Measurements from ENCODE around the gene TYMP. TPM values are rescaled to one million over a fixed set of nuclear protein-coding genes. Genes with fewer than 3 reads are reported as not detected.

TYMP gene, protein sequence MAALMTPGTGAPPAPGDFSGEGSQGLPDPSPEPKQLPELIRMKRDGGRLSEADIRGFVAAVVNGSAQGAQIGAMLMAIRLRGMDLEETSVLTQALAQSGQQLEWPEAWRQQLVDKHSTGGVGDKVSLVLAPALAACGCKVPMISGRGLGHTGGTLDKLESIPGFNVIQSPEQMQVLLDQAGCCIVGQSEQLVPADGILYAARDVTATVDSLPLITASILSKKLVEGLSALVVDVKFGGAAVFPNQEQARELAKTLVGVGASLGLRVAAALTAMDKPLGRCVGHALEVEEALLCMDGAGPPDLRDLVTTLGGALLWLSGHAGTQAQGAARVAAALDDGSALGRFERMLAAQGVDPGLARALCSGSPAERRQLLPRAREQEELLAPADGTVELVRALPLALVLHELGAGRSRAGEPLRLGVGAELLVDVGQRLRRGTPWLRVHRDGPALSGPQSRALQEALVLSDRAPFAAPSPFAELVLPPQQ
- 10 to 100 TPM in 1 of 2 donors, 1 to 10 TPM in 1; 6.3 to 12.8 TPM for total RNA-seq
- 10 to 100 TPM; 16.4 to 22.1 TPM for polyA plus RNA-seq (ENCODE audit: insufficient read length in 2 of 2)
- long read RNA-seq, donor 1, result 0 reads
- long read RNA-seq, donor 2, partial matches to known transcripts, result 0 of 3 reads
- long read RNA-seq, donor 2, other reads (novel, unspliced or antisense), result 0 of 3 reads
- long read RNA-seq, donor 3, partial matches to known transcripts, result 0 of 1 reads
- long read RNA-seq, donor 3, other reads (novel, unspliced or antisense), result 0 of 1 reads
- long read RNA-seq, donor 4, partial matches to known transcripts, result 0 of 2 reads
- long read RNA-seq, donor 4, other reads (novel, unspliced or antisense), result 0 of 2 reads

DNA sequence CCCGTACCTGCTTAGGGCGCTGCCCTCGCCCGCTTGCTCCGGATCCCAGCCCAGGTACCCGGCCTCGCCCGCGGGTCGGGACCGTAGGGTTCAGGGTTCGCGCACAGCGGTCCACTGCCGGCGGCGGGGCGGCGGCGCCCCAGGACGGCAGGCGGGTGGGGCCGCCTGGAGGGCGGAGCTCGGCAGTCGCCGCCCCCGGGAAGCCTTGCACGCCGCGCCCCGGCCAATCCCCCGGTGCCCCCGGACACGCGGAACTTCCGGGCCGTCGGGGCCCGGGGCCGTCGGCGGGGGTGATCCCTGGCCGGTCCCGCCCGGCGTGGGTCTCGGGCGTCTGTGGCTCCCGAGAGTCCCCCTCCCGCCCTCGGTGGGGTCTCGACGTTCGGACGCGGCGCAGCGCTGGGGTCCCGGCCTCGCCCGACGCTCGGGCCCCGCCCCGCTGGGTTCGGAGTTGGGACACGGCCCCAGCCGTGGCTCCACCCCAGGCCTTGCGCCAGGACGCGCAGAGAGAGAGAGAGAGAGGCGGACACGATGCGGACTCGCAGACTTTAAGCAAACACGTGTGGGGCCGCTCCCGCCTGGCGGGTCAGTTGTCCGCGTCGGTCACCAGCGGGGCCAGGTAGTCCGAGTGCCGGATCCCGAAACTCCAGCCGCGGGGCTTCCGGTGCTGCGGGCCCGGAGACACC is at the start of gene TYMP:
Gene TYMP, minus strand, starts transcription at position 116 of the 683 bp plus-strand sequence. CDS start 303 bp downstream, outside the sequence.
- H3K27me3 ChIP-seq (ENCODE audit: control insufficient read depth, insufficient read depth, low read length), result peaks cover 58% of the 10 kb centered on the region
- H3K4me3 ChIP-seq (ENCODE audit: low read depth, low read length), result peak within 1 kb of the TSS; percentile 29
- 1% methylated on average over 92 of the region's 92 CpGs for WGBS (ENCODE audit: insufficient coverage)
- DNase-seq (ENCODE audit: low read depth in 4 of 6, low spot score in 6 of 6), result peak in 1 of 6 donors; percentile 59
- H3K36me3 ChIP-seq (ENCODE audit: control insufficient read depth, insufficient read depth, low read length), result peaks cover 9% of the 10 kb centered on the region
- H3K27ac ChIP-seq (ENCODE audit: low read depth, low read length), result peak within 1 kb of the TSS; percentile 15
- peaks cover 49% of the 10 kb centered on the region for H3K4me1 ChIP-seq (ENCODE audit: control insufficient read depth, insufficient read depth, low read length)
- no peaks in the 10 kb centered on the region for H3K9me3 ChIP-seq (ENCODE audit: control insufficient read depth, insufficient read depth, low read length)

DNA sequence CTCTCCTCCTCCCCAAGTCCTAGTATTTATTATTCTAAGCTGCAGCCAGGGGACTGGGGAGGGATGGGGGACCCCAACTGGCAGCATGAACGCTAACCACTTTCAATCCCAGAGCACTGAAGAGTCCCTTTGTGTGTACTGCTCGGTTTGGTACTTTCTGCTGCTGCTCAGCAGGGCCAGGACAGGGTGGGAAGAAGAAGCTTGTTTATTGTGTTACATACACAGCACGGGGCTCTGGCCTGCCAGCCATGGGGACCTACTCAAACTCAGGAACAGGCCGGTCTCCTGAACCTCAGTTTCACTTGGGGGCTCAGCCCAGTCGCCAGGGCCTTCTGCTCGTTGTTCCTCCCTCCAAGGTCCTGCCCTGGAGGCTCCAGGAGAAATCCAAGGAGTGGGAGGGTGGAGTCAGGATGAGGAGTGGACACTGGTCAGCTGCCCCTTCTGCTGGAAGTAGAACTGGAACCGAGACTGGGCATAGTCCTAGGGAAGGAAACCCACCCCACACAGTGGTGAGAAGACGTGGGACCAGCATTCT is 49.0 kb upstream of the TYMP start:
- H3K4me1 ChIP-seq (ENCODE audit: control insufficient read depth, insufficient read depth, low read length), result peaks cover 44% of the 10 kb centered on the region
- no peaks in the 10 kb centered on the region for H3K9me3 ChIP-seq (ENCODE audit: control insufficient read depth, insufficient read depth, low read length)
- no peak for DNase-seq (ENCODE audit: low read depth in 4 of 6, low spot score in 6 of 6)
- 66% methylated on average over 5 of the region's 8 CpGs for WGBS (ENCODE audit: insufficient coverage)
- H3K27me3 ChIP-seq (ENCODE audit: control insufficient read depth, insufficient read depth, low read length), result no peaks in the 10 kb centered on the region
- H3K4me3 ChIP-seq (ENCODE audit: low read depth, low read length), result no peak overlapping the region
- peaks cover 64% of the 10 kb centered on the region for H3K36me3 ChIP-seq (ENCODE audit: control insufficient read depth, insufficient read depth, low read length)
- H3K27ac ChIP-seq (ENCODE audit: low read depth, low read length), result no peak overlapping the region

DNA sequence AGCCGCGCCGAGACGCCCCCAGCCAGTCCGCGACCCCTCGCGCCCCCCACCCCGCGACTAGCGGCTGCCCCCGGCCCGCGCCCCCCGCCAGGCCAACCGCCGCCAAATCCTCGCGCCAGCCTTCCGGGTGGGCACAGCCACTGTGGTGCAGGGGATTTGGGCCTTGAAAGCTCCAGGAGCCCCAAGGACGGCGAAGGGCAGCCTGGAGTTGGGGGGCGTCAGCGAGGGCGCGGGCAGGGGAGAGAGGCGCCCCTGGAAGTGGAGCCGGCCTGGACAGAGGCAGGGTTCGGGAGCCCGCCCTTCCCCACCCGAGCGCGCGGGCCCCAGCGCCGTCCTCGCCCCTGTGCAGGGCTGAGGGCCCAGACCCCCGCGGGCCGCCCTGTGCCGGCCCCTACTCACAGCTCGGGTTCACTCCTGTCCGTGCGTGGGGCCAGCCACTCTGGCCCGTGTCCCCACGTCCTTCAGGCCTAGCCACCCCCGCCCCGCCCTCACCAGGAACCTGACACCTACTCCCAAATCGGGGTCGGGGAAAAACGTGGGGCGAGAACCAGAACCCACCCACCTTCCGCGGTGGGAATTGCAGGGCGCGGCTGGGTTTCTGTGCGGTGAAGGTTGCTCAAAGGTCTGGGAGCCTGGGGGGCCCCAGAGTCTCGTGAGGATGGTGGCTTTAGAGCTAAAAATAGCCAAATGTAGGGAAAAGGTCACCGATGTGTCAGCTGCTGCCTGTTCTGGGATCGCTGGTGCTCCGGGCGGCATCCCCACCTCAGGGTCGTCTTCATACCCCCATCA is 48.4 kb upstream of the TYMP start, which contains the start of gene CPT1B:
Gene CPT1B, minus strand, starts transcription at position 441 of the 789 bp plus-strand sequence. CDS start 512 bp downstream, outside the sequence.
- DNase-seq (ENCODE audit: low read depth in 4 of 6, low spot score in 6 of 6), result no peak

DNA sequence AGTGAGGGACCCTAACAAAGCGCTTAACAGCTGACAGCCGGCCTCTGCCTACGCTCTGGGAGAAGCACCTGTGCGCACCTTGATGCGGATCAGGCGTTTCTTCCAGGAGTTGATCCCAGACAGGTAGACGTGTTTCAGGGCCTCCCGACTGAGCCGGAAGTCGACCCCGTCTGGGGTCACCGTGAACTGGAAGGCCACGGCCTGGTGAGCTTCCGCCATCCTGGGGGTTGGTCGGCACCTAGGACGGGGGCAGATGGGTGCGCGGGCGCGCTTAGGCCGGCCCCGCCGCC is 47.8 kb upstream of the TYMP start:
- Histone ChIP-seq H3K9me3 (ENCODE audit: control insufficient read depth, insufficient read depth, low read length) (no peaks in the 10 kb centered on the region), H3K4me1 (ENCODE audit: control insufficient read depth, insufficient read depth, low read length) (peaks cover 45% of the 10 kb centered on the region), H3K27me3 (ENCODE audit: control insufficient read depth, insufficient read depth, low read length) (no peaks in the 10 kb centered on the region), H3K27ac (ENCODE audit: low read depth, low read length) (no peak overlapping the region), H3K4me3 (ENCODE audit: low read depth, low read length) (no peak overlapping the region), H3K36me3 (ENCODE audit: control insufficient read depth, insufficient read depth, low read length) (peaks cover 76% of the 10 kb centered on the region)
- DNase-seq (ENCODE audit: low read depth in 4 of 6, low spot score in 6 of 6), result no peak
- 34% methylated on average over 23 of the region's 23 CpGs for WGBS (ENCODE audit: insufficient coverage)

More for the DNA sequence above, 48.4 kb upstream of the TYMP start, which contains the start of gene CPT1B:
- H3K27me3 ChIP-seq (ENCODE audit: control insufficient read depth, insufficient read depth, low read length), result no peaks in the 10 kb centered on the region
- H3K4me1 ChIP-seq (ENCODE audit: control insufficient read depth, insufficient read depth, low read length), result peaks cover 44% of the 10 kb centered on the region
- no peaks in the 10 kb centered on the region for H3K9me3 ChIP-seq (ENCODE audit: control insufficient read depth, insufficient read depth, low read length)
- WGBS (ENCODE audit: insufficient coverage), result 12% methylated on average over 47 of the region's 63 CpGs
- H3K4me3 ChIP-seq (ENCODE audit: low read depth, low read length), result no peak within 1 kb of the TSS
- peaks cover 70% of the 10 kb centered on the region for H3K36me3 ChIP-seq (ENCODE audit: control insufficient read depth, insufficient read depth, low read length)
- H3K27ac ChIP-seq (ENCODE audit: low read depth, low read length), result no peak within 1 kb of the TSS

DNA sequence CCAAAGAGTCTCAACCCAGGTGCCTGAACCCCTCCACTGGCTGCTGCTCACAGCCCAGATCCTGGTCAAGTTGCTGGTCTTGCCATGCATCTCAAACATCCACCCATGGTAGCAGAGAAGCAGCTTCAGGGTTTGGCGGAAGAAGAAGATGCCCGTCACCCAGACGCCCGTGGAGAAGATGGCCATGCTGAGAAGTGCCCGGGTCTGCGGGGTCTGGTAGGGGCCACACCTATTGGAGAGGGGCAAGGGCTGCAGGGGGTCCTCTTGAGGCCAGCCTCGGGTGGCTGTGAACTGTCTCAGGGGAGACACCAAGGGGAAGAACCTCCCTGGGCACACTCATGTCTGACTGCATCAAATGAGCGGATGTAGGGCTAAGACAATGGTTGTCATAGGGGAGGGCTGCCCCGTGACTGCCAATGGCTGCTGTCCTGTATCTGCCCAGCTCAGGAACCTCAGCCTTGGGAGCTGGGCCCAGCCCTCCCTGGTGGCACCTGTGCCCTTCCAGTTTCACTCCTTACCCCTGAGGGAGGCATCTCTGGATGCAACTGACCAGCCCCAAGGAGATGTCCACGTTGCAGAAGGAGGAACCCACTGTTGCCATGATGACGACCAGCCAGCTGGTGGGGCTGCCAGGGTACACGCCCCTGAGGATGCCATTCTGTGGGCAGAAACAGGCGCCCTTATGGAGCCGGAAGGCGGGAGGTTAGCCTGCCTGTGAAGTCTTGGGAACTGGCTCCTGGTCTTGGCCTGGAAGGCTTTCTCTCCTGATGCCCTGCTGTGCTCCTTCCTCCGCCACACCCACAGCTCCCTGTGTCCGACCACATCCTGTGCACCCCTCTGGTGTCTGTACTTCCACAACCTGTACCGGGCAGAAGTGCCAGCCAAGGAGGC is 47.2 kb upstream of the TYMP start:
- Histone ChIP-seq H3K27me3 (ENCODE audit: control insufficient read depth, insufficient read depth, low read length) (no peaks in the 10 kb centered on the region), H3K9me3 (ENCODE audit: control insufficient read depth, insufficient read depth, low read length) (no peaks in the 10 kb centered on the region), H3K4me3 (ENCODE audit: low read depth, low read length) (no peak overlapping the region), H3K4me1 (ENCODE audit: control insufficient read depth, insufficient read depth, low read length) (peaks cover 44% of the 10 kb centered on the region), H3K36me3 (ENCODE audit: control insufficient read depth, insufficient read depth, low read length) (peaks cover 81% of the 10 kb centered on the region), H3K27ac (ENCODE audit: low read depth, low read length) (no peak overlapping the region)
- DNase-seq (ENCODE audit: low read depth in 4 of 6, low spot score in 6 of 6), result no peak
- WGBS (ENCODE audit: insufficient coverage), result 69% methylated on average over 16 of the region's 18 CpGs

DNA sequence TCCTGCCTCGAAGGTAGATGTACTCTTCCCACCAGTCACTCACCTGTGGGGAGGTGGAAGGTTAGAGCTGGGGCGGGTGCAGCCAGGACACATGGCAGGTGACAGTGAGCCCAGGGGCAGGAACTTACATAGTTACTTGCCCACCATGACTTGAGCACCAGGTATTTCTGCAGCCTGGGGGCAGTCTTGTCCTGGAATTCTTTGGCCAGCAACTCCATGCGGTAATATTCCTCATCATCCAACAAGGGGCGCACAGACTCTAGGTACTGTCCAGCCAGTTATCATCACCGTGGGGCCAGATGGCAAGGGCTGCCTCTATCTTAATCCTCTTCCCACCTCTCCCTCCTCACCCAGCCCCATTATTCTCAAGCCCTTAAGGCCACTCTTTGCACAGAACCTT is 46.3 kb upstream of the TYMP start:
- WGBS (ENCODE audit: insufficient coverage), result 24% methylated on average over 3 of the region's 5 CpGs
- Histone ChIP-seq H3K9me3 (ENCODE audit: control insufficient read depth, insufficient read depth, low read length) (no peaks in the 10 kb centered on the region), H3K4me3 (ENCODE audit: low read depth, low read length) (no peak overlapping the region), H3K27me3 (ENCODE audit: control insufficient read depth, insufficient read depth, low read length) (no peaks in the 10 kb centered on the region), H3K27ac (ENCODE audit: low read depth, low read length) (no peak overlapping the region), H3K4me1 (ENCODE audit: control insufficient read depth, insufficient read depth, low read length) (peaks cover 34% of the 10 kb centered on the region), H3K36me3 (ENCODE audit: control insufficient read depth, insufficient read depth, low read length) (peaks cover 83% of the 10 kb centered on the region)
- peak in 2 of 6 donors; percentile 35 to 38 for DNase-seq (ENCODE audit: low read depth in 4 of 6, low spot score in 6 of 6)

DNA sequence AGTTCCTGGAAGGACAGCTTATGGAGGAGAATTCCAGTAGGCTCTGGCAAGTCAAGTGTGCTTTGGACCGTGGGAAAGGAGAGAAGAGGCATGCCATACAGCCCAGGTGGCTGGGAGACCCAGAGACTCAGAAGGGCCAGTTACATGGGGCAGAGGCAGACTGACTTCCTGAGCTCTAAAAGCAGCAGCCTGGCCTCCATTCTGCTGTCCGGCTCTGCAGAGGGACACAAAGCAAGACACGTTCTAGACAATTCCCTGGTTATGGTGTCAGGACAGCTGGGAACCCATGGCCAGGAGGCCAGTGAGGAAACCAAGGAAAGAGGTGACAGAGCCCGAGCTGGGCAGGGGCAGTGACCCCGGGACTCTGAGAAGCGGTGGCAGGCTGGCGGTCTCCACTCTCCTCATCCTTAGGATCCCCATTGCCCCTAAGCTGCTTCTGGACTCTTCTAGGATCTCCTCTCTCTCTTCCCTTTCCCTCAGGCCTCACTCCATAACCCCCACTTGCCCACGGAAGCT is 45.7 kb upstream of the TYMP start:
- WGBS (ENCODE audit: insufficient coverage), result 86% methylated on average over 7 of the region's 8 CpGs
- DNase-seq (ENCODE audit: low read depth in 4 of 6, low spot score in 6 of 6), result no peak
- no peak overlapping the region for H3K4me3 ChIP-seq (ENCODE audit: low read depth, low read length)
- H3K4me1 ChIP-seq (ENCODE audit: control insufficient read depth, insufficient read depth, low read length), result peaks cover 32% of the 10 kb centered on the region
- no peaks in the 10 kb centered on the region for H3K9me3 ChIP-seq (ENCODE audit: control insufficient read depth, insufficient read depth, low read length)
- no peak overlapping the region for H3K27ac ChIP-seq (ENCODE audit: low read depth, low read length)
- peaks cover 84% of the 10 kb centered on the region for H3K36me3 ChIP-seq (ENCODE audit: control insufficient read depth, insufficient read depth, low read length)
- H3K27me3 ChIP-seq (ENCODE audit: control insufficient read depth, insufficient read depth, low read length), result no peaks in the 10 kb centered on the region

DNA sequence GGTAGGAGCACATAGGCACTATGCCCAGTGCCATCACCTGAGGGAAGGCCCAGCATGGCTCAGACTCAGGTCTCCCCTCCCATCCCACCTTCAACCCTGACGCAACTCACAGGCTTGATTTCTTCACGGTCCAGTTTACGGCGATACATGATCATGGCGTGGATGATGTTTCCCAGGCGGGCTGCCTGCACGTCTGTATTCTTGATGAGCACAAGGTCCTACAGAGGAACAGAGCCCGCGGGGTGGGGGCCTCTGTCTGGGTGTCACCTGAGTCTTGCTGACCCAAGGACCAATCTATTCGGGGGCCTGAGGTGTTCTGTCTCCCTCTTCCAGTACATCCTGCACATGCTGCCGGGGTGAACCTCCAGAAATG is 44.6 kb upstream of the TYMP start:
- no peak for DNase-seq (ENCODE audit: low read depth in 4 of 6, low spot score in 6 of 6)
- Histone ChIP-seq H3K4me3 (ENCODE audit: low read depth, low read length) (no peak overlapping the region), H3K4me1 (ENCODE audit: control insufficient read depth, insufficient read depth, low read length) (peaks cover 30% of the 10 kb centered on the region), H3K9me3 (ENCODE audit: control insufficient read depth, insufficient read depth, low read length) (no peaks in the 10 kb centered on the region), H3K36me3 (ENCODE audit: control insufficient read depth, insufficient read depth, low read length) (peaks cover 85% of the 10 kb centered on the region), H3K27me3 (ENCODE audit: control insufficient read depth, insufficient read depth, low read length) (no peaks in the 10 kb centered on the region), H3K27ac (ENCODE audit: low read depth, low read length) (no peak overlapping the region)
- 90% methylated on average over 10 of the region's 11 CpGs for WGBS (ENCODE audit: insufficient coverage)

All from spinal cord (tissue), 10 donors.